Astrocyte (in vitro differentiated cells and primary cell): ENCODE measurements around the gene NUP37. TPM values are rescaled to one million over a fixed set of nuclear protein-coding genes. Genes with fewer than 3 reads are reported as not detected.
"Not testable (repeated sequence)": the region's sequence is repeated elsewhere in the genome, so short reads cannot be mapped to it uniquely, and the experiment has no call there.

Experiments used
- DNase-seq: peaks from one replicate; pipeline ENCODE4 v3.0.0-alpha.2; 2010; ENCODE audit warnings: low read depth
- FAIRE-seq: peaks from 2 replicates; lab custom pipeline; 2011; peaks lifted over from hg19 to GRCh38; lab: Jason Lieb, UNC
- H2AFZ ChIP-seq: 2 replicates; pipeline ENCODE4 v1.6.0; 2012; ENCODE audit warnings: low read depth, low read length, inconsistent platforms
- H3K27ac ChIP-seq: 2 replicates; pipeline ENCODE4 v1.5.1; 2011; ENCODE audit warnings: low read depth, low read length, inconsistent platforms
- H3K27me3 ChIP-seq: 2 replicates; pipeline ENCODE4 v1.6.0; 2011; ENCODE audit warnings: low read length, inconsistent platforms; ENCODE audit not compliant: insufficient read depth
- H3K36me3 ChIP-seq: 2 replicates; pipeline ENCODE4 v1.5.1; 2011; ENCODE audit warnings: low read length, inconsistent platforms; ENCODE audit not compliant: insufficient read depth
- H3K4me1 ChIP-seq: 2 replicates; pipeline ENCODE4 v1.5.1; 2011; ENCODE audit warnings: low read length, inconsistent platforms; ENCODE audit not compliant: insufficient read depth
- H3K4me2 ChIP-seq: 2 replicates; pipeline ENCODE4 v1.6.0; 2012; ENCODE audit warnings: low read length, inconsistent platforms
- H3K4me3 ChIP-seq: 2 replicates; pipeline ENCODE4 v1.5.1; 2011; ENCODE audit warnings: low read depth, mild to moderate bottlenecking, low read length, inconsistent platforms; ENCODE audit not compliant: insufficient read depth
- H3K79me2 ChIP-seq: 2 replicates; pipeline ENCODE4 v1.6.0; 2012; ENCODE audit warnings: mild to moderate bottlenecking, low read length, inconsistent platforms; ENCODE audit not compliant: insufficient read depth
- H3K9ac ChIP-seq: 2 replicates; pipeline ENCODE4 v1.6.0; 2012; ENCODE audit warnings: mild to moderate bottlenecking, low read length, inconsistent platforms
- H3K9me3 ChIP-seq: 2 replicates; pipeline ENCODE4 v1.5.1; 2012; ENCODE audit warnings: low read depth, mild to moderate bottlenecking, low read length, inconsistent platforms; ENCODE audit not compliant: insufficient read depth
- H4K20me1 ChIP-seq: 2 replicates; pipeline ENCODE4 v1.6.0; 2012; ENCODE audit warnings: low read length, inconsistent platforms; ENCODE audit not compliant: insufficient read depth
- H3K27ac Mint-ChIP-seq: one replicate; pipeline ENCODE4 v1.8.0; 2021; ENCODE audit warnings: mild to moderate bottlenecking, mixed read lengths; ENCODE audit not compliant: unreplicated experiment
- H3K27me3 Mint-ChIP-seq: one replicate; pipeline ENCODE4 v1.8.0; 2021; ENCODE audit warnings: low read depth, mixed read lengths; ENCODE audit not compliant: unreplicated experiment
- H3K36me3 Mint-ChIP-seq: one replicate; pipeline ENCODE4 v1.8.0; 2021; ENCODE audit warnings: low read depth, mixed read lengths; ENCODE audit not compliant: unreplicated experiment
- H3K4me1 Mint-ChIP-seq: one replicate; pipeline ENCODE4 v1.8.0; 2021; ENCODE audit warnings: low read depth, mixed read lengths; ENCODE audit not compliant: unreplicated experiment
- H3K4me3 Mint-ChIP-seq: one replicate; pipeline ENCODE4 v1.8.0; 2021; ENCODE audit warnings: mild to moderate bottlenecking, moderate library complexity, mixed read lengths; ENCODE audit not compliant: unreplicated experiment
- H3K9me3 Mint-ChIP-seq: one replicate; pipeline ENCODE4 v1.8.0; 2021; ENCODE audit warnings: mild to moderate bottlenecking, mixed read lengths; ENCODE audit not compliant: unreplicated experiment
- EZH2 ChIP-seq: IDR thresholded peaks from 2 replicates; pipeline ENCODE4 v1.6.1; 2012; ENCODE audit warnings: mild to moderate bottlenecking, low read length, inconsistent platforms; ENCODE audit not compliant: insufficient read depth
- total RNA-seq: library from RNA; stranded (reverse); gene quantifications from 2 replicates; pipeline ENCODE4 v1.2.1, GENCODE V29; 2021
- TF ChIP-seq, protein P1 (sequence below): IDR thresholded peaks from 2 replicates; pipeline ENCODE4 v1.5.1; 2011; ENCODE audit warnings: low read depth, mild to moderate bottlenecking, inconsistent platforms, low read length, moderate library complexity; ENCODE audit not compliant: insufficient read depth

NUP37 gene
- total RNA-seq, 1 donor from 2014 or later: 23.1 TPM

DNA sequence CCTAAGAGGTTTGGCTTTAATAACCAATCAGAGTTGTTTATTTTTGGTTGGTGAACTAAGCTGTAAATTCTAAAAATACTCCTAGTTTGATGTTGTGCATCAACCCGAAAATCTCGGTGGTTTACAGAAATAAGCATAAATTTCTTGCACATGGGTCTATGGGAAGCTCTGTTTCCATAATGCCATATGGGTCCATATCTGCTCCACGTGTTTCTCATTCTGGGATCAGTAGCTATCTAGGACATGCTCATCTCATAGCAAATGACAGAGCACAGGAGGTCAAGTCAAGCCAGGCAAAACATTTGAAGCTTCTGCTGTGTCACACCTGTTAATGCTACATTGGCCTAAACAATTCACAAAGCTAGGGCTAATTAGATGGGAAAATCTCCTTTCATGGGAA lies 23.1 kb downstream of the NUP37 start:
- H3K9me3 ChIP-seq: no peaks in the 10 kb centered on the region
- H4K20me1 ChIP-seq: no peaks in the 10 kb centered on the region
- no peak overlapping the region for H3K4me3 ChIP-seq
- Mint-ChIP-seq H3K4me3 (no peak overlapping the region), H3K9me3 (no peaks in the 10 kb centered on the region), H3K27ac (no peak overlapping the region), H3K27me3 (no peaks in the 10 kb centered on the region), H3K4me1 (peaks cover 12% of the 10 kb centered on the region), H3K36me3 (no peaks in the 10 kb centered on the region)
- no peak for TF ChIP-seq EZH2
- TF ChIP-seq, protein P1, sequence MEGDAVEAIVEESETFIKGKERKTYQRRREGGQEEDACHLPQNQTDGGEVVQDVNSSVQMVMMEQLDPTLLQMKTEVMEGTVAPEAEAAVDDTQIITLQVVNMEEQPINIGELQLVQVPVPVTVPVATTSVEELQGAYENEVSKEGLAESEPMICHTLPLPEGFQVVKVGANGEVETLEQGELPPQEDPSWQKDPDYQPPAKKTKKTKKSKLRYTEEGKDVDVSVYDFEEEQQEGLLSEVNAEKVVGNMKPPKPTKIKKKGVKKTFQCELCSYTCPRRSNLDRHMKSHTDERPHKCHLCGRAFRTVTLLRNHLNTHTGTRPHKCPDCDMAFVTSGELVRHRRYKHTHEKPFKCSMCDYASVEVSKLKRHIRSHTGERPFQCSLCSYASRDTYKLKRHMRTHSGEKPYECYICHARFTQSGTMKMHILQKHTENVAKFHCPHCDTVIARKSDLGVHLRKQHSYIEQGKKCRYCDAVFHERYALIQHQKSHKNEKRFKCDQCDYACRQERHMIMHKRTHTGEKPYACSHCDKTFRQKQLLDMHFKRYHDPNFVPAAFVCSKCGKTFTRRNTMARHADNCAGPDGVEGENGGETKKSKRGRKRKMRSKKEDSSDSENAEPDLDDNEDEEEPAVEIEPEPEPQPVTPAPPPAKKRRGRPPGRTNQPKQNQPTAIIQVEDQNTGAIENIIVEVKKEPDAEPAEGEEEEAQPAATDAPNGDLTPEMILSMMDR: no peak
- DNase-seq: no peak
- H3K4me2 ChIP-seq: no peak overlapping the region
- peaks cover 11% of the 10 kb centered on the region for H3K36me3 ChIP-seq
- no peaks in the 10 kb centered on the region for H3K79me2 ChIP-seq
- no peak overlapping the region for H2AFZ ChIP-seq
- no peak overlapping the region for H3K27ac ChIP-seq
- no peak overlapping the region for H3K9ac ChIP-seq
- no peaks in the 10 kb centered on the region for H3K27me3 ChIP-seq
- H3K4me1 ChIP-seq: peaks cover 6% of the 10 kb centered on the region
- no peak for FAIRE-seq

DNA sequence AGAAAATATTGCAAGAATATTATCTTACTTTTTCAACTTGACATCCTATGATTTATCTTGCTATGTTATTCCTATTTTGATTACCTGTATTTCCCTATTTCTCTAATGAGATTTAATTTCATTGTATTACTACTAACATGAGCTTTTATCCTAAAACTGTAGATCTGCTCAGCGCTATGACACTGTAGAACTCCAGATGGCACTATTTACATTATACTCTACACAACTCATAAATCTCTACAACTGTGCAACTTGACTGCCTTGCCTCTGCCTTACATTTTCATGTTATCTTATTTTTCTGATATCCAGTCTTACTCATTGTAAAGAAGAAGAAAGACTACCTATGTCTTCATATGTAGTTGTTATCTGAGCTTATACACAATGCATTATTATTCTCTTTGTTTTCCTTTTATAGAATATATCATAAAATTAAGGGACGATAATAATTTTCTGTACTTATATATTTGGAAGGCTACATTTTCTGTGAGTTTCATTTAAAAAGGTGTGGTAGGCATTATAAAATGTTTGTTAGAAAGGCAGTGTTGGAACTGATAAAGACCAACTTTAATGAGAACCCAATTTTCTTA lies 24.1 kb downstream of the NUP37 start:
- no peaks in the 10 kb centered on the region for H3K79me2 ChIP-seq
- peaks cover 12% of the 10 kb centered on the region for H3K4me1 Mint-ChIP-seq
- no peaks in the 10 kb centered on the region for H3K27me3 ChIP-seq
- H3K27me3 Mint-ChIP-seq: no peaks in the 10 kb centered on the region
- H2AFZ ChIP-seq: no peak overlapping the region
- no peaks in the 10 kb centered on the region for H3K9me3 Mint-ChIP-seq
- H3K27ac ChIP-seq: no peak overlapping the region
- no peak for TF ChIP-seq EZH2
- TF ChIP-seq, protein P1: peak; percentile 64
- H3K4me3 ChIP-seq: no peak overlapping the region
- H3K4me3 Mint-ChIP-seq: no peak overlapping the region
- peak; percentile 8 for DNase-seq
- no peaks in the 10 kb centered on the region for H4K20me1 ChIP-seq
- no peak overlapping the region for H3K4me2 ChIP-seq
- peaks cover 11% of the 10 kb centered on the region for H3K36me3 ChIP-seq
- FAIRE-seq: no peak
- H3K9ac ChIP-seq: no peak overlapping the region
- no peak overlapping the region for H3K27ac Mint-ChIP-seq
- H3K36me3 Mint-ChIP-seq: no peaks in the 10 kb centered on the region
- peaks cover 6% of the 10 kb centered on the region for H3K4me1 ChIP-seq
- H3K9me3 ChIP-seq: no peaks in the 10 kb centered on the region

DNA sequence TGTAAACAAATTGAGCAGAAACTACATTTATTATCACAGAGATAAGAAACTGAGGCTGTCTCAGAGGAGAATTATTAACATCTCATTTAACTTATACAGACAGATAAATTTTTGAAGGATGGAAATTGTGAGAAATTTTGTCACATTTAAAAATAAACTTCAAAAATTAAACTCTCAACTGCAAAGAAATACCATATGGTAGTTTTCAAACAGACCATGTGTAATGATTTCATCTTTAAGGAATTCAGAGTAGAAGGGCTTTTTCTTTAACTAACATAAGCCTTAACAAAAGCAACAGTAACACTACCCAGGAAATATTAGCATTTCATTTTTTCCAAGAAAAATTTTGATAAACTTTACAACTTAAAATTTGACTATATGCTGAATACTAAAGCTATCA lies 26.6 kb downstream of the NUP37 start:
- DNase-seq: peak; percentile 39
- peak overlapping the region; percentile 23 for H3K4me2 ChIP-seq
- Mint-ChIP-seq H3K9me3 (peaks cover 4% of the 10 kb centered on the region), H3K36me3 (peaks cover 4% of the 10 kb centered on the region), H3K4me3 (no peak overlapping the region), H3K27me3 (no peaks in the 10 kb centered on the region), H3K27ac (peak overlapping the region; percentile 77), H3K4me1 (peaks cover 12% of the 10 kb centered on the region)
- no peaks in the 10 kb centered on the region for H4K20me1 ChIP-seq
- H3K36me3 ChIP-seq: peaks cover 3% of the 10 kb centered on the region
- no peak overlapping the region for H2AFZ ChIP-seq
- H3K9ac ChIP-seq: no peak overlapping the region
- peaks cover 6% of the 10 kb centered on the region for H3K4me1 ChIP-seq
- H3K79me2 ChIP-seq: no peaks in the 10 kb centered on the region
- no peaks in the 10 kb centered on the region for H3K9me3 ChIP-seq
- no peak overlapping the region for H3K27ac ChIP-seq
- no peak for FAIRE-seq
- TF ChIP-seq, protein P1: no peak
- TF ChIP-seq EZH2: no peak
- no peak overlapping the region for H3K4me3 ChIP-seq
- H3K27me3 ChIP-seq: no peaks in the 10 kb centered on the region

DNA sequence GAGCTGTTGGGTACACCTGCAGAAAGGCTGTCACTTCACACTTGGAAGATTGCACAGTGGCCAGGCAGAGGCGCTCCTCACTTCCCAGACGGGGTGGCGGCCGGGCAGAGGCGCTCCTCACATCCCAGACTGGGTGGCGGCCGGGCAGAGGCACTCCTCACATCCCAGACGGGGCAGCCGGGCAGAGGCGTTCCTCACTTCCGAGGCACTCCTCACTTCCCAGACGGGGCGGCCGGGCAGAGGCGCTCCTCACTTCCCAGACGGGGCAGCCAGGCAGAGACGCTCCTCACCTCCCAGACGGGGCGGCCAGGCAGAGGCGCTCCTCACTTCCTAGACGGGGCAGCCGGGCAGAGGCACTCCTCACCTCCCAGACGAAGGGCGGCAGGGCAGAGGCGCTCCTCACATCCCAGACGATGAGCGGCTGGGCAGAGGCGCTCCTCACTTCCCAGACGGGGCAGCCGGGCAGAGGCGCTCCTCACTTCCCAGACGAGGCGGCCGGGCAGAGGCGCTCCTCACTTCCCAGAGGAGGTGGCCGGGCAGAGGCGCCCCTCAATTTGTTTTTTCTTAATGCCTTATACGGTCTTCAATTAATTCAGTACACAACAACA lies 30.6 kb downstream of the NUP37 start:
- H4K20me1 ChIP-seq, H3K4me1 ChIP-seq, H3K4me3 Mint-ChIP-seq, H3K9me3 ChIP-seq, FAIRE-seq, H3K9ac ChIP-seq, H2AFZ ChIP-seq, H3K36me3 Mint-ChIP-seq, H3K79me2 ChIP-seq, H3K27ac ChIP-seq, H3K36me3 ChIP-seq, H3K4me3 ChIP-seq, H3K9me3 Mint-ChIP-seq, H3K27me3 Mint-ChIP-seq, DNase-seq, H3K27ac Mint-ChIP-seq, H3K4me2 ChIP-seq, H3K27me3 ChIP-seq: not testable (repeated sequence)
- peaks cover 11% of the 10 kb centered on the region for H3K4me1 Mint-ChIP-seq
